HG02798 (cell line): ENCODE measurements around the gene PDE2A.

Experiments used
- ATAC-seq: cut with Tn5 transposase; IDR thresholded peaks from one replicate; pipeline ENCODE4 v1.9.1; 2021; ENCODE audit warnings: mild to moderate bottlenecking; ENCODE audit not compliant: unreplicated experiment, poor library complexity

PDE2A gene

DNA sequence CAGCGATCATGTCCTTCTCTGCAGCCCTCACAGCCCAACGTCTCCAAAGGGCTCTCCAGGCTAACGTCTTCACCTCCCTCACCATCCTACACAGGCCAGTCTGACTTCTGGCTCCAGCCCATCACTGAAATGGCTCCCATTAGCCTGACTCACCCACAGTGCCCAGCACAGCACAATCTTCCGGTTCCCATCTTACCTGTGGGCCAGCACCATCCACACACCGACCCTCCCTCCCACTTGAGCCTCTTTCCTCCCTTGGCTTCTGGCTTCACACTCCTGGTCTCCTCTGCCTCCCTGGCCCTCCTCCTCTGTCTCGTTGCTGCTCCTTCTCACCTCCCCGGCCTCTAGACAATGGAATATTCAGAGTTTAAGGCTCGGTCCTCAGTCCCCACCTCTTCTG, 51.2 kb downstream of the PDE2A start:
- no peak for ATAC-seq

GRCh38 chr11:72621008-72621610, 53.1 kb downstream of the PDE2A start:
- ATAC-seq, result no peak

GRCh38 chr11:72618803-72619202, 55.4 kb downstream of the PDE2A start:
- ATAC-seq, result no peak

DNA sequence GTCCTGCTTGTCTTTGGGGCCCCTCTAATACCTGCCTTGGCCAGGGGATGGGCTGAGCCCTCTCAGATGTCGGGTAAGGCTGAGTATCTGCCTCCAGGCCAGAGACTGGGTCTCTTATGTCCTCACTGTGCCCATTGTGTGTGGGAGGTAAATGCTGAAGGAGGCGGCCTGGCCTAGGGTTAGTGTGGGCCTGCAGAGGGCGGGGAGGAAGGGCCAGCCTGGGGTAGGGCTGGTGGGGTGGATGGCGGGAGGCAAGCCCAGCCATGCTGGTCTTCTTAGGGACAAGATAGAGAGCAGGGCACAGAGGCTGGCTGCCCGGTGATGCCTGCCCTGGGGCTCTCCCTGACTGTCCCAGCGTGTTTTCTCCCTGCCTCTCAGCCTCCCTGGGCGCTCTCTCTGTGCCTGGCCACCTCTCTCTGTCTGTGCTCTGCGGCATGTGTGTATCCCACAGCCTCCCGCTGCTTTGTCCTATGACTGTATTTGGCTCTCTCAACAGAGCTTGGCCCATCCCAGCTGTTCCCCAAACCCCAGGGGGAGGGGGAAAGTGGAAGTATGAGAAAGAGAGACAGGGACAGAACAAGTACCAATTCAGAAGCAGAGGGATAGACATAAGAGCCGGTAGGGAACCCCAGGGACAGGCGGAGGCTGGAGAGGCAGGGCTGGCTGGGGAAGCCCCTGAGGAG, 57.0 kb downstream of the PDE2A start:
- ATAC-seq, result no peak

GRCh38 chr11:72616655-72617054, 57.6 kb downstream of the PDE2A start:
- ATAC-seq, result no peak

- ATAC-seq, result no peak
Observed at GRCh38 chr11:72615329-72615728, 58.9 kb downstream of the PDE2A start.

- ATAC-seq, result no peak
Observed at GRCh38 chr11:72614381-72614780, 59.8 kb downstream of the PDE2A start.

DNA sequence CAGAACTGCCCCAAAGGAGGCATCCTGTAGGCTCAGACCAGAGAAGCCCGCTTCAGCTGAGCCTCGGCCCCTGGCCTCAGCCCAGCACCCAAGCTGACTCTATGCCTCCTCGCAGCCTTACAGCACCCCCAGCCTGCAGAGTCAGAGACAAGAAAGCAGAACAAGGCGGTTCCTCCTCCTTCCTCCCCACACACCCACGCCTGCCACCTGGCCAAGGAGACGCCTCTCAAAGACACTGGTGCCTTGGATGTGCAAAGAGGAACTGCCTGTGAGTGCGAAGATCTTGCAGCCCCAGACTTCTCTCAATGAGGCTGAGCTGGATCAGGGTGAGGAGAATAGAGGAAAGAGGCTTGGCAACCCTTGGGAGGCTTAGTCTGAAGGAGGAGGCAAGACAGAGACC, 60.2 kb downstream of the PDE2A start:
- peak; percentile 79 for ATAC-seq

DNA sequence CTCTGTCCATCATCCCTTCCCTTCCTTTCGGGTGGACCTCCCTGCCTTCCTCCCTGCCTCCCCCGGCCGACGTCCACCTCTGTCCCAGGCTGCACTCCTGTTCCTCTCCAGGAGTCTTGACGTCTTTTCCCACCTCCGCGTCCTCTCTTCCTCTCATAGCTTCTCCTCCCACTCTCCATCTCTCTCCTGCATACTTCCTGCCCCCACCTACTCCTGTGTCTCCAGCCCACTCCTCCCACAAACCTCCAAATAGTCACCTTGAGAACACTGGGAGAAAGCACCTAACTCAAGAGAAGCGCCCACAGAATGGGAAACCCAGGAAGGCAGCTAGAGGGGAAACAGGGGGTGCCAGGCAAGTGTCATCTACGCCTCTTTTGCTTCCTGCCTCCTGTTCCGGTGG, 60.8 kb downstream of the PDE2A start:
- ATAC-seq, result no peak

DNA sequence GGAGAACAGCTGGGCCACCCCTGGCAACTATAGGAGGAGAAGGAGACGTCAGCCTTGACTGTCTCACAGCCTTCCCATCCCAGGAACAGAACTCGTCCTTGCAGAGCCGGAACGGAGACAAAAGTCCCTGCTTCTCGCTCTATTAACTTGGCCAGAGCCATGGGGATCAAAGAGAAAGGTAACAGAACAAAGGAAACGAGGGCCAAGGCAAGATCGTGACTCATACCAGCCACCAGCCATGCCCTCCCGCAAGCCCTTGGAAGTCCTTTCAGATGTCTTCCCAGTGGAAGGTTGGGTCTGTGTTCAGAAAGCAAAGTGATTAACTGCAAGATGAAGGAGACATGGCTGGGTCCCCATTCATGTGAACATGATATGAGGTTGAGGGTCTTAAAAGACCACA, 64.7 kb downstream of the PDE2A start:
- no peak for ATAC-seq

GRCh38 chr11:72609045-72609444, 65.2 kb downstream of the PDE2A start:
- ATAC-seq, result no peak

DNA sequence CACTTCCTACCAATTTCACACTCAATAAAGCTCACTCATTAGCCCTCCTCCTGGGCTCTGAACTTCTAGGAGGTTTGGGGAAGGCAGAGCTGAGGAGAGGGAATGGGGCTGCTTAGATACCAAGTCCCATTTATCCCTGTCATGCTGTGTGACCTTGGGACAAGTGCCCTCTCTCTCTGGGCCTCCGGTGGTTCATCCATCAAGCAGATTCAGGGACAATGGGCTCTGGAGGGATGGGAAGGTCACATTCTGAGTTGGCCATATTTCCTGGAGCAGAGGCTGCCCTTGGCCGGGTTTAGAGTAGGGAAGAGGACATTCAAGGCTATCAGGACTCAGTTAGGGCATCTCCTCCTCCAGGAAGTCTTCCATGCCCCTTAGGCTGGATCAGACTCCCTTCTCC, 66.7 kb downstream of the PDE2A start:
- no peak for ATAC-seq

DNA sequence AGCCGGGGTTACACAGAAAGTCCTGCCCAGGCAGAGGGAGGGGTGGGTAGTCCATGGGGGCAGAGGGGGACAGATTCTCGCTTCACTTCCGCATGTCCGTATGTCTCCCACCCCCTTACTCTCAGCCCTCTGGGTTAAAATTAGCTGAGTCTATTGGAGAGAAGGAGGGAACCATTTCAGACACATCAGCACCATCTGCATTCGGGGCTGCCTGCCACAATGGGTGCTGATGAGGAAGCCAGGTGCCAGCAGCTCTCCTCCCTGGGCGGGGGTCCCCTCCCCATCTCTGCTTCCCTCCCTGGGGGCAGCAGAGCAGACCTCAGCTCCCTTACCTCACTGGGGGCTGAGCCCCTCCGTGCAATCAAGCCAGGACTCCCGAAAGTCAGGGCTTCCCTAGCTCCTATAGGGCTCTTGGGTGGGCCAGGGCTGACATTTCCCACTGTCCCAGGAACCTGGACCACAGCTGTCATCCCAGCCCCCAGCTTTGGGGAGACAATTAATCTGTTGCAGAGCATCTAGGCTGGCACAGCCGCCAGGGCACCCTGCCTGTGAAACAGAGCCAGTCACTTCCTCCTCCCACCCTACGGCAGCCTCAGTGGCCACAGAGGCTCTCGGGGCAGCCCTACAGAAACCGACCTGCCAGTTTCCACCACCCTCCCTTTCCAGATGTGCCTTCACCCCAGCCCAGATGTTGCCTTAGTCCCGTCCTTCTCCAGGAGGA, 67.3 kb downstream of the PDE2A start:
- no peak for ATAC-seq

- ATAC-seq, result no peak
Observed at GRCh38 chr11:72605973-72606747, 68.1 kb downstream of the PDE2A start.

DNA sequence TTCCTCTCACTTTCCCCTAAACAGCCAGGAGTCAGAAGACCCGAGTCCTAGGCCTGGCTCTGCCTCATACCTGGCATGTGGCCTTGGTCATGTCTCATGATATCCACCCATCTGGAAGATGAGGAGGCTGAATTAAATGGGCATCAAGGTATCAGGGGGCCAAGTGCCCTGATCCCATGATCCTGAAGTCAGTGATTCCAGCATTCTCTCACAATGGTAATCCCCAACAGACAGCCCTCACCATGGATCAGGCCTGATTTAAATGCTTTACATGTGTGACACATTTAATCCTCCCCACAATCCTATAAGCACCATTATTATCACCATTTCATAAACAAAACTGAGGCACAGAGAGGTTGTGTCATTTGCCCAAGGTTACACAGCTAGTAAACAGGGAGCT, 70.0 kb downstream of the PDE2A start:
- no peak for ATAC-seq

DNA sequence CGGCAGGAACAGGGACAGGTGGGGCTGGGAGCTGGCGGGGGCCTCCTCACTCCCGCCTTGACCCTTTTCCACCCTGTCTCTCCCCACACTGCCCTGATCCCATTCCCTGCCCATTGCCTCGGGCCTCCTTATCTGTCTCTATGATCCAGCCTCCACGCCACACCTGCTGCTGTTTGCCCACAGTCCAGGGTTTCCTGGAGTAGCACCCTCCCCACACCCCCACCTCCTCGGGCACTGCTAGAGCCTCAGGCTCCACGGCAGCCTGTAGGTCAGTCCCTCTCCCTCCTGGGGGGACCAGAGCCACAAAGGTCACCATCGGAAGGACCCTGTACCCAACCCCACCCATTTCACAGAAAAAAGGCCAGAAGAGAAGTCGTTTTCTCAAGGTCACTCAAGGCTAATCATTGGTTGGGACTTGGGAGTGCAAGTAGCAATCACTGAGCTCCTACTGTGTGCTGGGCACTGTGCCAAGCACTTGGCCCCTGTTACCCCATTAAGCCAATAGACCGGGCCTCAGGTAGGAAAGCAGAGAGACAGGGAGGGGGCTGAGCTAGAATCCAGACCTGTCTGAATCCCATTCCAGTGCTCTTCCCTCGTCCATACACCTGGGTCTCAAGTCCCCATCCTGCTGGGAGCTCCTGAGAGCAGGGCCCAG, 71.8 kb downstream of the PDE2A start:
- ATAC-seq, result no peak

GRCh38 chr11:72600557-72600956, 73.7 kb downstream of the PDE2A start:
- no peak for ATAC-seq

GRCh38 chr11:72599325-72600117, 74.7 kb downstream of the PDE2A start:
- no peak for ATAC-seq

DNA sequence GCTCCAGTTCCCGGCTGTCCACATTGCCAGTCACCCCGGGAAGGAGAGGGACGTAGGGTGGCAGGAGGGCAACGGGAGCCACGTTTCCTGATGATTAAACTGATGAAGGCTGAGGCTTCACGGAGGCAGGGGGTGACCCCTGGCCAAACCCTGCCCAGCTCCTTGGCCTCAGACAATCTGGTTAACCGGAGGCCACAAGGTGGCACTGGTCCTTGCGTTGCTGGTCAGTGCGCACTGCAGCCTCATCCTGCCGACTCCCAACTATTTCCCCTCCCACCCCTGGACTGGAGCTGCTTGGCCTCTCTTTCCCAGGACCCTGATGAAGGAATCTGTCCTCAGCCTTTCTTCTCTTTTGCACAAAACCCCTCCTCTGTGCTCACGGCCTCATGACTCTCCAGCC, 75.3 kb downstream of the PDE2A start:
- no peak for ATAC-seq

DNA sequence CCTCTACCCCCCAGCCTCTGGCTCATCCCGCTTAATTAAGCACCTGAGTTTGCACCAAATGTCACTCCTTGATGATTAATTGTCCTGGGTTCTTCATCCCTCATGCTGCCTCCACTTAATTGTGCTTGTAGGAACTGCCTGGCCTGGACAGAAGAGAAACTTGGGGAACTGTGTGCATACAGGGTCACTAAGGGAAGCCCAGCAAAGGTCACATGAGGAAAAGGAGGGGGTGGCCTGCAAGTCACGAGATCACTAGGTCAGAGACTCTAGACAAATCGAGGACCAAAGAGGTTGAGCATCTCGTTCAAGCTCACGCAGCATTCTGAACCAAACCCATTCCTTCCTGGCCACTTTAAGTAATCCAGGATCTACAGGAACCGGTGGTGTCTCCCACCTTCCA, 75.8 kb downstream of the PDE2A start:
- ATAC-seq, result no peak
